NCI-H1092 treated with DMSO at 0.1 percent for 48 hours (cell line): ENCODE results near the gene MAB21L1.

Source experiments
- DNase-seq: peaks from one replicate; lab custom pipeline; 2025; lab: John Stamatoyannopoulos, UW

MAB21L1 gene

GRCh38 chr13:35475960-35476943 lies at the start of gene MAB21L1:
MAB21L1 (minus strand) TSS chr13:35476689; CDS start chr13:35476138, 551 bp downstream.
- DNase-seq, result no peak

- DNase-seq, result no peak
These were observed 47.7 kb upstream of the MAB21L1 start for GRCh38 chr13:35524171-35524570.

- no peak for DNase-seq
These were observed 42.0 kb upstream of the MAB21L1 start for GRCh38 chr13:35518337-35518946.

- DNase-seq, result no peak
These were observed 38.5 kb upstream of the MAB21L1 start for GRCh38 chr13:35514801-35515502.

- DNase-seq, result no peak
These were observed 37.6 kb upstream of the MAB21L1 start for GRCh38 chr13:35514061-35514477.

GRCh38 chr13:35512271-35512920 lies 35.9 kb upstream of the MAB21L1 start:
- DNase-seq, result no peak

GRCh38 chr13:35502456-35502855 lies 26.0 kb upstream of the MAB21L1 start:
- no peak for DNase-seq

- no peak for DNase-seq
These were observed 25.3 kb upstream of the MAB21L1 start for GRCh38 chr13:35501661-35502235.

GRCh38 chr13:35500144-35500543 lies 23.7 kb upstream of the MAB21L1 start:
- DNase-seq, result peak; percentile 5

GRCh38 chr13:35499676-35500075 lies 23.2 kb upstream of the MAB21L1 start:
- DNase-seq, result no peak

GRCh38 chr13:35499196-35499662 lies 22.7 kb upstream of the MAB21L1 start:
- DNase-seq, result peak; percentile 96

GRCh38 chr13:35498231-35498630 lies 21.7 kb upstream of the MAB21L1 start:
- DNase-seq, result no peak

GRCh38 chr13:35496761-35497386 lies 20.4 kb upstream of the MAB21L1 start:
- no peak for DNase-seq

- no peak for DNase-seq
These were observed 19.5 kb upstream of the MAB21L1 start for GRCh38 chr13:35496006-35496405.

- no peak for DNase-seq
These were observed 12.6 kb upstream of the MAB21L1 start for GRCh38 chr13:35489050-35489449.

- DNase-seq, result no peak
These were observed 8.9 kb upstream of the MAB21L1 start for GRCh38 chr13:35485424-35485823.

GRCh38 chr13:35484384-35484783 lies 7.9 kb upstream of the MAB21L1 start:
- no peak for DNase-seq

GRCh38 chr13:35483761-35484160 lies 7.3 kb upstream of the MAB21L1 start:
- DNase-seq, result no peak

- no peak for DNase-seq
These were observed 6.0 kb upstream of the MAB21L1 start for GRCh38 chr13:35482527-35482926.

- DNase-seq, result no peak
These were observed 5.3 kb upstream of the MAB21L1 start for GRCh38 chr13:35481777-35482176.

GRCh38 chr13:35480346-35480745 lies 3.9 kb upstream of the MAB21L1 start:
- no peak for DNase-seq
